ENCODE data around the gene RYR3. TPM values are rescaled to one million over a fixed set of nuclear protein-coding genes. Genes with fewer than 3 reads are reported as not detected.

The RYR3 gene
- total RNA-seq, 4 donors from 2014 or later, result 3.7 to 7.2 (median 4.5) TPM

DNA sequence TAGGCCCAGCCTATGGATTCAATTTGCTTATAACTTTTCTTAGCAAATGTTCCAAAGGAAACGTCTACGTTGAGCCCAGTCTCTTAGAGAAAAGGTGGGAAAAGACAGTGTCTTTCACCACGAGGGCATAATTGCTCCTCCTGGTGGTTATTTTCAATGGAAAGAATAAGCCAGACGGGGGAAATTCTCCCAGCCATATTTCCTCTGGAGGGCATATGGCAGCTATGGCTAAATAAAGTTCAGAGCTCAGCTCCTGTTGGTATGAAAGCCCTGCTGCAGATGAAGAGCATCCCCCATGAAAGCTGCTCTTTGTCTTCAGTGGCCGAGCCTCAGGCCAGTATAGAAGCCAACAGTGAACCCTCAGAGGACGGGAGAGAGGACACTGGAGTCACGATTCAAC is 297.9 kb downstream of the RYR3 start:
- intact Hi-C loops (cut with DNase I), result loop anchor here (10.0 kb wide), 1 partner anchor 304 kb away; no protein-coding TSS in a partner anchor
- TF ChIP-seq EP300 (IDR thresholded peaks at IDR 0.05) (no peak), POLR2A (IDR thresholded peaks at IDR 0.05; ENCODE audit: low read depth) (no peak), POLR2AphosphoS5 (IDR thresholded peaks at IDR 0.05) (no peak)
- TF ChIP-seq, protein P1, sequence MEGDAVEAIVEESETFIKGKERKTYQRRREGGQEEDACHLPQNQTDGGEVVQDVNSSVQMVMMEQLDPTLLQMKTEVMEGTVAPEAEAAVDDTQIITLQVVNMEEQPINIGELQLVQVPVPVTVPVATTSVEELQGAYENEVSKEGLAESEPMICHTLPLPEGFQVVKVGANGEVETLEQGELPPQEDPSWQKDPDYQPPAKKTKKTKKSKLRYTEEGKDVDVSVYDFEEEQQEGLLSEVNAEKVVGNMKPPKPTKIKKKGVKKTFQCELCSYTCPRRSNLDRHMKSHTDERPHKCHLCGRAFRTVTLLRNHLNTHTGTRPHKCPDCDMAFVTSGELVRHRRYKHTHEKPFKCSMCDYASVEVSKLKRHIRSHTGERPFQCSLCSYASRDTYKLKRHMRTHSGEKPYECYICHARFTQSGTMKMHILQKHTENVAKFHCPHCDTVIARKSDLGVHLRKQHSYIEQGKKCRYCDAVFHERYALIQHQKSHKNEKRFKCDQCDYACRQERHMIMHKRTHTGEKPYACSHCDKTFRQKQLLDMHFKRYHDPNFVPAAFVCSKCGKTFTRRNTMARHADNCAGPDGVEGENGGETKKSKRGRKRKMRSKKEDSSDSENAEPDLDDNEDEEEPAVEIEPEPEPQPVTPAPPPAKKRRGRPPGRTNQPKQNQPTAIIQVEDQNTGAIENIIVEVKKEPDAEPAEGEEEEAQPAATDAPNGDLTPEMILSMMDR (IDR thresholded peaks at IDR 0.05), result peak in 1 of 3 experiments; percentile 13
- WGBS, result 53% methylated on average over 7 of the region's 7 CpGs

DNA sequence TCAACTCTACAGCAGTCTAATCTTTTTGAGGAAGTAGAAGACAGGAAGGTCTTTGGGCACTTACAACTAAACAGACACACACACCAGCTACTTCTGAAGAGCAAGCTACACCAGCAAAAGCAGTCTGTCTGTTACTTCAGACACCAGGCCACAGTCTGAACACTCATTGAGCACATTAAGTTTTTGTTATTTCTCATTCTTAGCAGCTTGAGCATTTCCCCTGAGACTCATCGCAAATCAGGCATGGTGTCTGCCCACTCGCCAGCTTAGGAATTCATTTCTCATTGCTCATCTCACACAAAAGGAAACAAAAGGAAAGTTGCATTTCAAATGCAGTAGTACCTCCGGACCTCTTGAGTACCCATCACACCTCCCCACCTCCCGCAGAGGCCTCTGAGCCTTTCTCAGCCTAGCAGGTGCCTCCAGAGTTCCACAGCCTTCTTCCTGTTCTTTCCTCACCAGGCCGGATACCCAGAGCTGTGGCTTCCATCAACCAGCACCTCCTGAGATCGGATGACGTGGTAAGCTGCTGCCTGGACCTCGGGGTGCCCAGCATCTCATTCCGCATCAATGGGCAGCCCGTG is 302.0 kb downstream of the RYR3 start:
- DNase-seq (ENCODE audit: extremely low spot score), result no peak
- Histone ChIP-seq H3K4me3 (no peak overlapping the region), H3K27ac (replicated peaks in 1 of 4) (no peak overlapping the region), H3K36me3 (no peaks in the 10 kb centered on the region), H3K9me3 (no peaks in the 10 kb centered on the region), H3K4me1 (no peaks in the 10 kb centered on the region), H3K27me3 (no peaks in the 10 kb centered on the region)
- intact Hi-C loops (cut with DNase I), result no loop called here
- WGBS, result 87% methylated on average over 10 of the region's 10 CpGs
- TF ChIP-seq POLR2AphosphoS5 (IDR thresholded peaks at IDR 0.05) (no peak), EP300 (IDR thresholded peaks at IDR 0.05) (no peak), POLR2A (IDR thresholded peaks at IDR 0.05; ENCODE audit: low read depth) (no peak)
- TF ChIP-seq, protein P1 (IDR thresholded peaks at IDR 0.05), result no peak

More for the DNA sequence above, 297.9 kb downstream of the RYR3 start:
- Histone ChIP-seq H3K4me3 (no peak overlapping the region), H3K4me1 (no peaks in the 10 kb centered on the region), H3K9me3 (no peaks in the 10 kb centered on the region), H3K27me3 (no peaks in the 10 kb centered on the region), H3K27ac (replicated peaks in 1 of 4) (no peak overlapping the region), H3K36me3 (no peaks in the 10 kb centered on the region)
- DNase-seq (ENCODE audit: extremely low spot score), result no peak

DNA sequence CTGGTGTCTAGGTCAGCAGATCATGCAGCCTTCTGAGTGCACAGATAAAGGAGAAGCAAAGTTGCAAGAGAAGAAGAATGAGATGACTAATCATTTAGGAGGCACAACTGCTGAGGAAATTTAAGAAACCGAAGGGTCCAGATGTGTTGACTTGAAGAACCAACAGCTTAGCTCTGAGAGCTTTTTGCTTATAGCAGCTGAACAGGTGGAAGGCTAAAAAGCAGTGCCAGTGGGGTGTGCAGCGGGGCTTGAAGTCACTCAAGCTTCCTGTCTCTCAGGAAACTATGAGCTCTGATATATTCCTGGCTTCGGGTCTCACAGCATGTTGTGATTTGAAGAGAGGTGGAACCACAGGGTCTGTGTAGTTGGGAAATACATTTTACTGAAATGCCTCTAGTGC is 305.7 kb downstream of the RYR3 start:
- intact Hi-C loops (cut with DNase I), result no loop called here
- TF ChIP-seq POLR2AphosphoS5 (IDR thresholded peaks at IDR 0.05) (no peak), POLR2A (IDR thresholded peaks at IDR 0.05; ENCODE audit: low read depth) (no peak), EP300 (IDR thresholded peaks at IDR 0.05) (no peak)
- TF ChIP-seq, protein P1 (IDR thresholded peaks at IDR 0.05), result no peak
- no peak overlapping the region for H3K27ac ChIP-seq (replicated peaks in 1 of 4)
- no peak for DNase-seq (ENCODE audit: extremely low spot score)
- no peaks in the 10 kb centered on the region for H3K9me3 ChIP-seq
- no peak overlapping the region for H3K4me3 ChIP-seq
- no peaks in the 10 kb centered on the region for H3K36me3 ChIP-seq
- H3K4me1 ChIP-seq, result no peaks in the 10 kb centered on the region
- no peaks in the 10 kb centered on the region for H3K27me3 ChIP-seq
- 78% methylated on average over 3 of the region's 3 CpGs for WGBS

DNA sequence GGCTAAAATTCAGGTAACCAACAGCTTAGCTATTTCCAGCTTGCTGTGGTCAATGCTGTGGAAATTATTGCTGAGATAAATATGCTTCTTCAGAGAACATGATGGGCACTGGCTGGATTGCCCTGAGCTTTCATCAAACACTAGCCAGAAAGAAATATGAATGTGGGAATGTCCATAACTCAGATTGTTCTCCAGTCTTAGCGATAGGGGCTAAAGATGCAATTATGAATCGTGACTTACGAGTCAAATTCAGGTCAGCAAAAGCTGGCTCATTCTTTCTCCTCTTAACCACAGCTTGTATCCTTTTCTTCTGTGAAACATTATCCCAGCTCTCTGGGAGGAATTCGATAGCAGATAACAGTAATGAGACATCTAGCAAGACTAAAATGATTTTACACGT is 307.6 kb downstream of the RYR3 start:
- Histone ChIP-seq H3K4me3 (no peak overlapping the region), H3K27me3 (no peaks in the 10 kb centered on the region), H3K36me3 (no peaks in the 10 kb centered on the region), H3K27ac (replicated peaks in 1 of 4) (no peak overlapping the region), H3K4me1 (no peaks in the 10 kb centered on the region), H3K9me3 (no peaks in the 10 kb centered on the region)
- WGBS, result 76% methylated on average over 5 of the region's 5 CpGs
- TF ChIP-seq, protein P1 (IDR thresholded peaks at IDR 0.05), result no peak
- TF ChIP-seq POLR2AphosphoS5 (IDR thresholded peaks at IDR 0.05) (no peak), EP300 (IDR thresholded peaks at IDR 0.05) (no peak), POLR2A (IDR thresholded peaks at IDR 0.05; ENCODE audit: low read depth) (no peak)
- intact Hi-C loops (cut with DNase I), result no loop called here
- no peak for DNase-seq (ENCODE audit: extremely low spot score)

DNA sequence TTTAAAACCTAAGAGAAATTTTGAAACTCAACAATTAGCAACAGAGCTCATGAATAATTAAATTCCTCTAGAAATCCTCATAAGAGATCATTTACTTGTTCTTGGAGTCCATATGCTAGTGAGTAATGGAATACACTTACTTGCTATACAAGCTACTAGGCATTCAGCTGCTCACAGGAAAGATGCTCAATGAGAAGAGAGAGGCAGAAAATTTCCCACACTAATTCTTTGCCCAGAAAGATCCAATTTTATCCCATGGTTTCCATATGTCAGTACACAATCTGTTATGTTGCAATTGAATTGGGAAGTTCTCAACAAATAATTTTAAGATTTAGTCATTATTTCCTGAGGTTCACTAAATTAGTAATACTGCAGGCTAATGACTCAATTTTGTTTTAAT is 310.4 kb downstream of the RYR3 start:
- H3K27ac ChIP-seq (replicated peaks in 1 of 4), result no peak overlapping the region
- no peaks in the 10 kb centered on the region for H3K27me3 ChIP-seq
- no peaks in the 10 kb centered on the region for H3K4me1 ChIP-seq
- H3K9me3 ChIP-seq, result no peaks in the 10 kb centered on the region
- peaks cover 0 to 3% (median 0%) of the 10 kb centered on the region in 4 donors for H3K36me3 ChIP-seq
- intact Hi-C loops (cut with DNase I), result no loop called here
- TF ChIP-seq EP300 (IDR thresholded peaks at IDR 0.05), result no peak
- no peak for TF ChIP-seq POLR2AphosphoS5 (IDR thresholded peaks at IDR 0.05)
- no peak for TF ChIP-seq POLR2A (IDR thresholded peaks at IDR 0.05; ENCODE audit: low read depth)
- TF ChIP-seq, protein P1 (IDR thresholded peaks at IDR 0.05), result no peak
- no peak for DNase-seq (ENCODE audit: extremely low spot score)
- H3K4me3 ChIP-seq, result no peak overlapping the region

Measured in esophagus muscularis mucosa (tissue), 4 donors.